HL-60 (cell line): ENCODE data around the gene GALNT6.

Experiments
- DNase-seq, 2 experiments: peaks; one replicate each; pipeline ENCODE4 v3.0.0-alpha.2; 2010 to 2020; ENCODE audit warnings: low read depth in 1 of 2, low spot score in 1 of 2
- H3K27ac ChIP-seq: fragments of 250-450 bp; sonication (Bioruptor Pico); replicated peaks from 2 replicates; pipeline ENCODE4 v1.5.1; 2020; ENCODE audit warnings: mild to moderate bottlenecking, moderate library complexity
- H3K27me3 ChIP-seq: fragments of 250-450 bp; sonication (Bioruptor Pico); 2 replicates; pipeline ENCODE4 v1.5.1; 2021; ENCODE audit warnings: mild to moderate bottlenecking, moderate library complexity; ENCODE audit not compliant: insufficient read depth, poor library complexity, severe bottlenecking
- H3K4me3 ChIP-seq: replicated peaks from 2 replicates; pipeline ENCODE4 v1.5.1; 2011; ENCODE audit warnings: mild to moderate bottlenecking, control low read depth, low read length; ENCODE audit not compliant: insufficient read depth
- CTCF ChIP-seq: IDR thresholded peaks from one replicate; pipeline ENCODE4 v1.5.1; 2011; ENCODE audit warnings: low read length, control low read depth, inconsistent platforms; ENCODE audit not compliant: insufficient read depth
- GABPA ChIP-seq: IDR thresholded peaks from 2 replicates; pipeline ENCODE4 v1.6.1; 2012; ENCODE audit warnings: low read depth
- POLR2AphosphoS5 ChIP-seq: IDR thresholded peaks from 2 replicates; pipeline ENCODE4 v1.6.1; 2012; ENCODE audit warnings: low read depth
- REST ChIP-seq: IDR thresholded peaks from 2 replicates; pipeline ENCODE4 v1.6.1; 2012; ENCODE audit warnings: low read depth; ENCODE audit not compliant: insufficient replicate concordance
- SPI1 ChIP-seq: IDR thresholded peaks from 2 replicates; pipeline ENCODE4 v1.6.1; 2012; ENCODE audit warnings: low read depth, mild to moderate bottlenecking, borderline replicate concordance

The GALNT6 gene

GRCh38 chr12:51377099-51377984 is 13.9 kb downstream of the GALNT6 start:
- Histone ChIP-seq H3K4me3 (no peak overlapping the region), H3K27me3 (no peaks in the 10 kb centered on the region), H3K27ac (no peak overlapping the region)
- no peak for DNase-seq
- no peak for TF ChIP-seq GABPA
- TF ChIP-seq POLR2AphosphoS5 = no peak
- no peak for TF ChIP-seq CTCF
- no peak for TF ChIP-seq REST
- TF ChIP-seq SPI1 = no peak

GRCh38 chr12:51374856-51375255 is 16.4 kb downstream of the GALNT6 start:
- no peak overlapping the region for H3K27ac ChIP-seq
- H3K27me3 ChIP-seq = no peaks in the 10 kb centered on the region
- DNase-seq = no peak
- H3K4me3 ChIP-seq = no peak overlapping the region
- TF ChIP-seq REST = no peak
- no peak for TF ChIP-seq GABPA
- no peak for TF ChIP-seq POLR2AphosphoS5
- TF ChIP-seq CTCF = no peak
- no peak for TF ChIP-seq SPI1

GRCh38 chr12:51374361-51374760 is 16.8 kb downstream of the GALNT6 start:
- DNase-seq = no peak
- H3K4me3 ChIP-seq = no peak overlapping the region
- no peak for TF ChIP-seq SPI1
- no peak for TF ChIP-seq GABPA
- TF ChIP-seq CTCF = no peak
- TF ChIP-seq REST = no peak
- TF ChIP-seq POLR2AphosphoS5 = no peak
- no peaks in the 10 kb centered on the region for H3K27me3 ChIP-seq
- no peak overlapping the region for H3K27ac ChIP-seq
